ENCODE data around the gene RAD9A. TPM values are rescaled to one million over a fixed set of nuclear protein-coding genes. Genes with fewer than 3 reads are reported as not detected.

RAD9A gene
- 15.5 TPM for total RNA-seq

DNA sequence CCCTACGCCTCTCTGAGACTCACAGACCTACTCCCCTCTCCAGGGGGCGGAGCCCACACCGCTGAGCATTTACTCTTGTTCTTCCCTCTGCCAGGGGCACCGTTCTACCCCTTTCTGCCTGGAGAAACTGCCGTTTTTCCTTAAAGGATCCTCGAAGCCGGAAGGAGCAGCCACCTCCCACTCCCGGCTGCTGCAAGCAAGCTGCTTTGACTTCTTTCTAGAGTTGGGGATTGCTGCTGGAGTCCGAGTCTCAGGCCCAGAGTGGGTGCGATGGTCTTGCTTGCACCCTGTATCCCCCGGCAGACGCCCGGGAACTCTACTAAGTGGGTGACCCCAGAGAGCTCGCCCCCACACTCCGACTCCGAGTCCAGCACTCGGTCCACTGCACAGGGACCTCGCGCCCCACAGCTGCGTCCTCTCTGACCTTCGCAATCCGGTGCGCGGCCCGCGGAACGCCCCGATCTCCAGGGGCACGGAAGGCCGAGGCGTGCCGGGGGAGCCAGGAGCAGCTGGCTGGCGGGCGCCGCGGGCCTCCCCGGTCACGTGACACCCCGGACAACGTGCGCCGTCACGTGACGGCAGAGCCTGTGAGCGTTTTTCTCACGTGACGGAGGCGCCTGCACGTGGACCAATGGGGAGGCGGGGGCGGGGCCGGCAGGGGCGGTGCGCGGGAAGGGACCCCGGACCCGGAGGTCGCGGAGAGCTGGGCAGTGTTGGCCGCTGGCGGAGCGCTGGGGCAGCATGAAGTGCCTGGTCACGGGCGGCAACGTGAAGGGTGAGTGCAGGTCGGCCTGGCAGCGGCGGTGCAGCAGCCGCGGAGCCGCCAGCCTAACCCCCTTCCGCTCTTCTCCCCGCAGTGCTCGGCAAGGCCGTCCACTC lies at the start of gene RAD9A:
Gene RAD9A (plus strand): TSS at position 683 of the 879 bp plus-strand sequence. CDS start 59 bp downstream, at position 742.

DNA sequence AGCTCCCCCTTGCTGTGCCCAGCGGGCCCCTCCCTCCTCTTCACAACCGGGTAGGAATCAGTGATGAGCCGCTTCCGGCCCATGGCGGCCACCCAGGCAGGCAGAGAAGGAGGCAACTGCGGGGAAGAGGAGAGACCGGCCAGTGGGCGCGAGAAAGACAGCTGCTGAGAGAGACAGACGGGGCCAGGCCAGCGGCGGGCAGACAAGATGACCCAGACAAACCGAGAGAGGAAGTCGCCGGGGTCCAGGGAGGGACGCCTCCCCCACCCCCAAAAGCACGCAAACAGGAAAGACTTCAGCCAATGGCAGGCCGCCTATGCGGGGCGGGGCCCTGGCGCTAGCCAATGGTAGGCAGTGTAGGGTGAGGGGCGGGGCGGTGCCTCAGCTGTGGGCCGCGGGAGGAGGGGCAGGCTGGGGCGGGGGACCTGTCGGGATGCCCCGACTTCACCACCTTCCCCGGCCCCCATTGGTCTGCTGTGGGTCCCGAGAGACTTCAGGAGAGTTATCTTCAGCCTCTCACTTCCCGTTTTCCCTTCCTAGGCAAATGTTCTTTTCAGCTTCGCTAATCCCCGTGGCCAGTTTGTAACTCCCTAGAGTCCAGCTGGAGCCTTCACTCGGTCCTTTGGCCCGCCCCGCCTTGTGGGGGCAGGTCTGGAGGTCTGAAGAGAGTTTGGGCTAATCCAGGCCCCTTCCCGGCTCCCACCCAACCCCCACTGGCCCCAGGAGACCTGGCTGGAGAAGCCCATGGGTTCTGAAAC lies 38.3 kb upstream of the RAD9A start, which contains the start of gene POLD4:
Gene POLD4 (minus strand): TSS at position 230 of the 758 bp plus-strand sequence. CDS start 147 bp downstream, at position 83.

DNA sequence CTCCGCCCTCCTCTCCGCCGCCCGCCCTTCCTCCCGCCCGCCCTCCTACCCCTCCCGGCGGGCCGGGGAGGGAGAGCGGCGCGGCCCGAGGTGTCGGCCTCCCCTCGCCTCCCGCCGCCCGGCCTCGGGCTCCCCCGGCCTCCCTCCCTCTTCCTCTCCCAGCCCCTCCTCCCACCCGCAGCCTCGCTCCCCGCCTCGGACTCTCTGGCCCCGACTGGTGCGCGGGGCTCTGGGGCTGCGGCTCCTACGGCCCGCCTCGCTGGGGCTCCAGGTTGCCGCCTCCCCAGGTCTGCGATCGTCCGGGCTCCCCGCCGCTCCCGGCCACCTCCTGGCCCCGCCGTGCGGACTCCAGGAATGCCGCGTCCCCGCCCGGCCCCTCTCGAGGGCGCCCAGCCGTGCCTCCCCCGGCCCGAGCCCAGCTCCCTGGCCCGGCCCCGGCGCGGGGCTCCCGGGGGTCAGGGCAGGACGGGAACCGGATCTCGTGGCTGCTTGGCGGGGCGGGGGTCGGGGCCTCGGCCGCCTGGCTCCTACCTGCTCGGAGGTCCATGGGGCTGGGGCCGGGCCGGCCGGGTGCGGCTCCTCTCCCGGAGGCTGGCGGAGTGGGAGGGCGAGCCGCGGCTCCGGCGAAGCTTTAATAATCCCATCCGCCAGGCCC lies 18.7 kb upstream of the RAD9A start, which contains the start of gene CLCF1:
Gene CLCF1 (minus strand): TSS at position 606 of the 655 bp plus-strand sequence. CDS start 59 bp downstream, at position 547.

DNA sequence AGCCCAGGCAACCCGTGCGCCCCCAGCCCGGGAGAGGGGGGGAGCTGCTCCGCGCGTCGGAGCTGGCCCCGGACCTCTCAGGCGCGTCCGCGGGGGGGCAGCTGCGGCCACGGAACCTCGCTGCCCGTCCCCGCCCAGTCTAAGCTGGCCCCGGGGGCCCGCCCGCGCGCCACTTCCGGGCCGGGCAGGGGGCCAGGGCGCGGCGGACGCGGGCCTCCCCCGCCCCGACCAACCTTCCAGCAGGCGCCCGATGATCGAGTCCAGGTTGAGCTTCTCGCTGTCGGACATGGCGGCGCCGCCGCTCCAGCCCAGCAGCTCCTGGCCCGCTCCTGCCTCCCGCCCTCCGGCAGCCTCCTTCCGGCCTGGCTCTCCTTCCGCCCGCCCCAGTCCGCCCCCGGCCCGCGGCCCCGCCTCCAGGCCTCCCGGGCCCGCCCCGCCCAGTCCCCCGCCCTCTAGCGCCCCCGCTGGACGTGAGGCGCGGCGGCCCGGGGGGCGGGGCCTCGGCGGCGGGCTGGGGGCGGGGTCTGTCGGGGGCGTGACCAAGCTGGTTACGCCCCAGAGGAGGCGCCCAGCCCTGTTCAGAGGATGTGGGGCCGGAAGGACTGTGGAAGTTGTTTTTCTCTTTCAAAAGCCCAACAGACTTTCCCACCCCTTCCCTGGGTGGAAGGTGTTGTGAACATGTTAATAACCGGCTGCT lies 9.9 kb downstream of the RAD9A start, which contains the start of gene PPP1CA:
Gene PPP1CA (minus strand): TSS at position 364 of the 697 bp plus-strand sequence. CDS start 76 bp downstream, at position 288.

DNA sequence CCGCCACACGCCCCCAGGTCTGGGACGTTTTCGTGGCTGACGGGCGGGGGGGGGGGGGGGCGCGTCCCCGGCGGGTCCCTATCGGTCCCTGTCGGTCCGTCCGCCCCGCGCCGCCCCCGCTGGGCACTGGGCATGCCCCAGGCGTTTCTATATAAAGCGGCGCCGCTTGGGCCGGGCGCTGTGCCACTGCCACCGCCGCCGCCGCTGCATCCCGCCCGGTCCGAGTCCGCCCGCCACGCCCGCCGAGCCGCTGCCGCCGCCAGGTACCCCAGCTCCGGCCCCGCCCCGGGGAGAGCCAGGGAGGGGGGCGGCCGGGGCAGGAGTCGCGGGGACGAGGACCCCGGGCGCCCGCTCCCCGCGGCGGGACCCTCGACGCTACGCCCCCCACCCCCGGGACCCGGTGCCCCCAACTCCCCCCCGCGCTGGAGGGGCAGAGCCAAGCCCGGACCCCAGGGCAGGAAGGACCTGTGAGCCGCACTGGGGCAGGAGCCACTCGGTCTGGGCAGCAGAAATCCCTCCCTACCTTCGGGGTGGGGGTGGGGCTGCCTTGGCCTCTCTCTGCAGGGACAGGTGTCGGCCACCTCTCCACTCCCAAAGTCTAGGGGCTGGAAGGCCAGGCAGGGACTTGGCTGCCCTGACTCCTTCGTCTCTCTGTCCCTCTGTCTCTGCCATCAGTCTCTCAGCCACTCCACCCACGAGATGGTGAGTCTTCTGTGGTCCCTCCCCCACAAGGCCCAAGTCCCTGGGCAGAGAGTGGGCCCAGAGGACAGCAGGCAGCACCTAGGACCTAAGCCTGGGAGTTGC lies 23.9 kb downstream of the RAD9A start, which contains the start of gene CARNS1:
Gene CARNS1 (plus strand): TSS at position 178 of the 804 bp plus-strand sequence. CDS start 522 bp downstream, at position 700.

DNA sequence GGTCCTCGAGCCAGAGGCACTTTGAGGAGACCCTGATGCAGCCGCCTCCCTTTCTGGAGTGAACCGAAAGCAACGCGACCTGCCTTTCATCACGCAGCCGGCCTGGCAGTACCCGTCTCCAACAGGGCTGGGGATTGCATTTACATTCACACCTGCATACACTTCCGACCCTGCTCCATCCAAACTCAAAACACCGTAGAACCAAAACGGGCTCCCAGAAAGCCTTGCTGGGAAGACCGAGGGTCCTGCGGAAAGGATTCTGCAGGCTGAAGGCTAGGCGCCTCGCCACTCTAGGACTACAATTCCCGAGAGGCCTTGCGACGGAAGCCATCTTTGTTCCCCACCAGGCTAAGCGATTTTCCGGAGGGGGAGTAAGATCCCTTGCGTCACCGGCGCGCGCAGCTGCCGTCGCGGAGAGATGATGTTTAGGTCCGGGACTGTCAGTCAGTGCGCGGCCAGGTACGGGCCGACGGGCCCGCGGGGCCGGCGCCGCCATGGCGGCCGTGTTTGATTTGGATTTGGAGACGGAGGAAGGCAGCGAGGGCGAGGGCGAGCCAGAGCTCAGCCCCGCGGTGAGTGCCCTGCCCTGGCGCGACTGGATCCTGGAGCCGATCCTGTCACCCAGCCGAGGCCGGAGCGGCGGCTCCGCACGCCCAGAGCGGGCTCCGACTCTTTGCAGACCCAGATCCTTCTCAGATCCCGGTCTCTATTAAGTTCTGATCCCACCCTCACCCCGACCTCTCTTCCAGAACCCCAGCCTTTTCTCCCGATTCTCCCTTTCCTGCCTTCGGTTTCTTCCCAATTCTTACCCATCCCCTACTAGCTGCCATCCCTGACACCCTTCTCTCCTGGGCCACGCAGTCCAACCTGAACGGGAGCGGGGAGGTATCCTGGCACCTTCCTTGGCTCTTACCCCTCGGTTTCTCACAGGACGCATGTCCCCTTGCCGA lies 36.5 kb downstream of the RAD9A start, which contains the start of gene RPS6KB2:
Gene RPS6KB2 (plus strand): TSS at position 443 of the 950 bp plus-strand sequence. CDS start 52 bp downstream, at position 495.

DNA sequence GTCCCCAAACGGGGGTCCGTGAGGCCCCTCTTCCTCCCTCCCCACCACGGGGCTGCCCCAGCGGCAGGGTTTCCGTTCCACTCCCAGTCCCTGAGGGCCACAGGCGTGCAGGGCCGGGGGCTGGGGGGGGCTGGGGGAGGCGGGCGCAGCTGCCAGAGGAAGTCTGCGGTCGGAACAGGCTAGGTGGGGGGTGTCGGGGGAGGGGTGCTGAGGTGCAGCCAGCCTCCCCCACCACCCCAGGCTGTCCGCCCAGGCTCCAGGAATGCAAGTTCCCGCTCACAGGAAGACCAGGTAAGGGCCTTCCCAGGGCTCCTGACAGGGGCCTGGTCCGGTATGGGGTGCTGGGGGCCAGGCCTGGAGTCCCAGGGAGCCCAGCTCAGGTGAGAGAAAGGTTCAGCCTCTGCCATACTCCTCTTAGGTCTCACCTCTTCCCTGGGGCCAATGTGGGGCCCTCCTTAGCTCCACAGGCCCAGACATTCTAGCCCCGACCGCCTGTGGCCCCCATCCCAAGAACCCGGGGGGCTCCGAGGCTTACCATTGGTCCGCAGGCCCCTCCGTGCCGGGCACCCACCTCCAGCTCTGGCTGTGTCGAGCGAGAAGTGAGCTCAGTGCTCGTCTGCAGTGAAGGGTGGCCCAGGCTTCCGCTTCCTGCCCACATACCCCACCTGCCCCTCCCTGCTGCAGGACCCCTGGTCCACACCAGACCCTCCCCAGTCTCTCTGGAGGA lies 45.5 kb downstream of the RAD9A start, which contains the start of gene PTPRCAP:
Gene PTPRCAP (minus strand): TSS at position 601 of the 727 bp plus-strand sequence. CDS start 63 bp downstream, at position 538.

Small RNA genes lying within 50 kb of the gene (small RNA-seq; reads per million reads assigned to genes)
- gene RN7SKP239 (not detected), gene RNU6-1238P (not detected)

Other genes starting within 250 kb of the RAD9A start
- 53.3 TPM for gene GRK2, start 125.5 kb upstream of the RAD9A start, total RNA-seq
- 57.7 TPM for gene ANKRD13D, start 102.7 kb upstream of the RAD9A start, total RNA-seq
- gene SSH3, start 88.5 kb upstream of the RAD9A start, total RNA-seq: 4.6 TPM
- 4.2 TPM for gene POLD4, start 38.4 kb upstream of the RAD9A start, total RNA-seq
- gene CLCF1, start 18.4 kb upstream of the RAD9A start, total RNA-seq: not detected
- 65.0 TPM for gene PPP1CA, start 9.9 kb downstream of the RAD9A start, total RNA-seq
- gene TBC1D10C, start 12.1 kb downstream of the RAD9A start, total RNA-seq: 0.46 TPM
- gene CARNS1, start 23.7 kb downstream of the RAD9A start, total RNA-seq: 0.23 TPM
- gene RPS6KB2, start 36.5 kb downstream of the RAD9A start, total RNA-seq: 12.9 TPM
- not detected for gene PTPRCAP, start 45.7 kb downstream of the RAD9A start, total RNA-seq
- gene CORO1B, start 51.5 kb downstream of the RAD9A start, total RNA-seq: 28.8 TPM
- gene GPR152, start 60.7 kb downstream of the RAD9A start, total RNA-seq: not detected
- 0.23 TPM for gene CABP4, start 63.4 kb downstream of the RAD9A start, total RNA-seq
- gene TMEM134, start 77.3 kb downstream of the RAD9A start, total RNA-seq: 9.5 TPM
- gene AIP, start 91.0 kb downstream of the RAD9A start, total RNA-seq: 53.7 TPM
- 81.7 TPM for gene PITPNM1, start 113.4 kb downstream of the RAD9A start, total RNA-seq
- gene CDK2AP2, start 116.2 kb downstream of the RAD9A start, total RNA-seq: 9.5 TPM
- gene CABP2, start 131.5 kb downstream of the RAD9A start, total RNA-seq: not detected
- 215 TPM for gene GSTP1, start 191.8 kb downstream of the RAD9A start, total RNA-seq
- gene NDUFV1, start 214.9 kb downstream of the RAD9A start, total RNA-seq: 188 TPM
- gene NUDT8, start 238.0 kb downstream of the RAD9A start, total RNA-seq: 1.4 TPM
- not detected for gene TBX10, start 247.8 kb downstream of the RAD9A start, total RNA-seq